GM04503 (cell line): Measurements from ENCODE around the gene KRTAP4-6.
"Not testable (repeated sequence)": the region's sequence is repeated elsewhere in the genome, so short reads cannot be mapped to it uniquely, and the experiment has no call there.

Experiments
- DNase-seq: peaks from one replicate; pipeline ENCODE4 v3.0.0-alpha.2; 2012; ENCODE audit warnings: low read depth

Gene KRTAP4-6

DNA sequence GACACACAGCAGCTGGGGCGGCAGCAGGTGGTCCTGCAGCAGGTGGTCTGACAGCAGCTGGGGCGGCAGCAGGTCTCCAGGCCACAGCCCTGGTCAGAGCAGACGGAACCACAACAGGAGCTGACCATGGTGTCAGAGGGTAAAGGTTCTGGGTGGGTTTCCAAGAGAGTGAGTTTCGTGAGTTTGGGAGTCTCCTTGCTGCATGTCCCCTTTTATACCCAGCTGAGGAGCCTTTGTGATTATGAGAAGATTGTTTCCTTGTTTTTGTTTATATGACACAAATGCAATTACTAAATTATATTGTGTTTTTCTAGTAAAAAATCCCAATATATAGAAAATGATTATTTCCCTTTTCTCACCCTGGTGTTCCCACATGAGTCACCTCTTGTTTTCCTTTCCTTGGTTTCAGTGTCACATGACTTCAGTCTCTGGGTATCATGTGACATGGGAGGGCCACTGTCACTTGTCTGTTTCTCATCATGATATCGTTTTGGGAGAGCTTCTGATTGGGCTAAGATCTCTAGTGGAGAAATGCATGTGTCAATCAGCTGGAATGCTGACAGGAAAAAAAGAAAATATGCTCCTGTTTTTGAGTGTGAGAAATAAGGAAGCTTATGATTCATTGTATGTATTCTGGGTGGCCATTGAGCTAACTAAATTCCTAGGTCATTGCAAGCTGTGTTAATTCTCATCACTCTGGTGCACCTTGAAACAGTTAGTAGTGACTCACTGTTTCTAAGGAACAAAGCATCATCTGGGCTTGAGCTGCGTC lies at the start of gene KRTAP4-6:
Gene KRTAP4-6, minus strand, starts transcription at position 185 of the 772 bp plus-strand sequence. Its CDS starts 57 bp downstream, at position 128.
- peak; percentile 74 for DNase-seq

DNA sequence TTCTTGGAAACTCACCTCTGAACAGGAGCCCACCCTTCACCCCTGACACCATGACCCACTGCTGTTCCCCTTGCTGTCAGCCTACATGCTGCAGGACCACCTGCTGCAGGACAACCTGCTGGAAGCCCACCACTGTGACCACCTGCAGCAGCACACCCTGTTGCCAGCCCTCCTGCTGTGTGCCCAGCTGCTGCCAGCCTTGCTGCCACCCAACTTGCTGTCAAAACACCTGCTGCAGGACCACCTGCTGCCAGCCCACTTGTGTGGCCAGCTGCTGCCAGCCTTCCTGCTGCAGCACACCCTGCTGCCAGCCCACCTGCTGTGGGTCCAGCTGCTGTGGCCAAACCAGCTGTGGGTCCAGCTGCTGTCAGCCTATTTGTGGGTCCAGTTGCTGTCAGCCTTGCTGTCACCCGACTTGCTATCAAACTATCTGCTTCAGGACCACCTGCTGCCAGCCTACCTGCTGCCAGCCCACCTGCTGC lies 49.5 kb upstream of the KRTAP4-6 start, which contains the start of gene KRTAP9-1:
Gene KRTAP9-1, plus strand, starts transcription at position 51 of the 482 bp plus-strand sequence. Its CDS starts 0 bp downstream, at position 51.
- DNase-seq: not testable (repeated sequence)

DNA sequence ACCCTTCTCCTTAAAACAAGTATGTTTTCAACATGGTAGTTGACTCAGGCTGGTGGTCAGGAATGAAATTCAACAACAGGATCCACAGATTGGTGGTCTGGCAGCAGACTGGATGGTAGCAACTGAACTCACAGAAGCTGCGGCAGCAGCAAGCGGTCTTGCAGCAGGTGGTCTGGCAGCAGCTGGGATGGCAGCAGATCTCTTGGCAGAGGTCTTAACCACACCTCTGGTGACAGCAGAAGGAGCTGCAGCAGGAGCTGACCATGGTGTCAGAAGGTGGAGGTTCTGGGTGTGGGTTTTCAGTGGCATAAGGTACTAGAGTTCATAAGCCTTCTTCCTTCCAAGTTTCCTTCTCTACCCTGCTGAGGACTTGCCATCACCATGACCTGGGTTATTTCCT lies 46.5 kb upstream of the KRTAP4-6 start:
- DNase-seq: no peak

DNA sequence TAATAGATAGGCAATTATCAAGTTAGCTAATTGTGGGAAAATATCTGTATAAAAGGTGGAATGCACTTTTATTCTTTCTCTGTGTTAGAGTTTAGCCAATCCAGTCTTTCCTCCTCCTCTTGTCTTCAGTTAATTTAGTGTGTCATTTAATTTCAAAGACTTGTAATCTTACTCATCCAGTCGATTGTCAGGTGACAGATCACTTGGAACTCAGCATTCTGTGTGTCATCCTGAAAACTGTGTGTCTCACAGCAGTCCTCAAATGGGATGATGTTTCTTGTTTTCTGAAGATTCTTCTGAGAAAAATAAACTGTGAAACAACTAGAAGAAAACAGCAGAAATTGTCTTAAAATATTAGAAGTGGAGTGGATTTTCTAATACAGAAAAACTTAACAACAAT lies 44.7 kb upstream of the KRTAP4-6 start:
- no peak for DNase-seq

DNA sequence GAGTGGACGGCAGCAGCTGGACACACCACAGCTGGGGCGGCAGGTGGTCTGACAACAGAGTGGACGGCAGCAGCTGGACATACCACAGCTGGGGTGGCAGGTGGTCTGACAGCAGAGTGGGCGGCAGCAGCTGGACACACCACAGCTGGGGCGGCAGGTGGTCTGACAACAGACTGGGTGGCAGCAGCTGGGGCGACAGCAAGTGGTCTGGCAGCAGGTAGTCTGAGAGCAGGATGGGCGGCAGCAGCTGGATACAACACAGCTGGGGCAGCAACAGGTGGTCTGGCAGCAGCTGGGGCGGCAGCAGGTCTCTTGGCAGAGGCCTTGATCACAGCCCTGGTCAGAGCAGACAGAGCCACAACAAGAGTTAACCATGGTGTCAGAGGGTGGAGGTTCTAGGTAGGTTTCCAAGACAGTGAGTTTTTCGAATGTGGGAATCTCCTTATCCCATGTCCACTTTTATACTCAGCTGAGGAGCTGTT lies 44.2 kb upstream of the KRTAP4-6 start, which contains the start of gene KRTAP4-1:
Gene KRTAP4-1, minus strand, starts transcription at position 432 of the 482 bp plus-strand sequence. Its CDS starts 57 bp downstream, at position 375.
- no peak for DNase-seq

DNA sequence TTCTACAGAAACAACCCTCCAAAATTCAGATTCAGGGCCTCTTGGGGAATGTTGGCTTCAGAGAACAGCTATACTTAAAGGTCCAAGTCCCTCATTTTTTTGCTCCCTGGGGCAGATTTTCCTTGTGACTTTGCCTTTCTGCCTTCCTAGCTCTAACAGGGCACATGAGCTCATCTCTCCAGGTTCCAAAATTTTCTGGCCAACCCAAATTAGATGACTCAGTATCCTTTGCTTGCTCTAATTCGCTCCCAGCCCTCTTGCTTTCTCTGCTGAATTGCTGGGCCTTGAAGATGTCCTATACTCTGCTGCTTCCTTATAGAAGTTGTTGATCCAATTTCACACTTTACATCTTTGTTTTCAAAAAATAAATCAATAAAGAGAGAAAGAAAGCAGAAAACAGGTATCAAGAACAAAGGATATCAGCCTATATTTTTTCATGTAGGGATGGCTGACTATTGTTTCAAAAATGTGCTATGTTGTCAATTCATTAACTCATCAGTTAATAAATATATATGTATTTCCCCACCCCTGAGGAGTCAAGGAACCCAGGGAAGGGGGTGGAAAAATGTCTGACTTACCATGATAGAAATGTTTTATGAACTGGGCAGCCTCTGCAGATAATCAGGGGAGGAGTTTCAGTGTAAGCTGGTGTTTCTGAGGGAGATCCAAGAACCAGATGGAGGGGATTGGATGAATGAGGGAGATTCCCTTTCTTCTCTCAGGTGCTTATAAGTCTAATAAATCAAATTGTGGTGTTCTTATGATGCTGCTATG lies 38.7 kb upstream of the KRTAP4-6 start:
- DNase-seq: peak; percentile 28

DNA sequence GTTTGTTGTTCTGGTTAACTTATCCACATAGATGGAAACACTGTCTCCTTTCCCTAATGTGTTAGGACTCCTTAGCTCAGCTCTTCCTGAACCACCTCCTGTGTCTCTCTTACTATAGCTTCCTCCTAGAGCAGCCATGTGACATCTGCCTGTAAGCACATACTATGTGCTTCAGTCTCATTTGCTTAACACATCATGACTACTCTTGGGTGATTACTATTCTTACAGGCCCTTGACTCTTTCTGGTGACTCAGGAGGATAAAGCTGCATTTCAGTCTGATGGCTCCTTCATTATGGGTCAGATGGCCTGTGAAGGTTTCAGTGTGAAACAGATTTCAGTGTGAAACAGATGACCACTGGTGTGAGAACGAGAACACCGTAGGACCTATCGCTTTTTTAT lies 38.0 kb upstream of the KRTAP4-6 start:
- peak; percentile 27 for DNase-seq

DNA sequence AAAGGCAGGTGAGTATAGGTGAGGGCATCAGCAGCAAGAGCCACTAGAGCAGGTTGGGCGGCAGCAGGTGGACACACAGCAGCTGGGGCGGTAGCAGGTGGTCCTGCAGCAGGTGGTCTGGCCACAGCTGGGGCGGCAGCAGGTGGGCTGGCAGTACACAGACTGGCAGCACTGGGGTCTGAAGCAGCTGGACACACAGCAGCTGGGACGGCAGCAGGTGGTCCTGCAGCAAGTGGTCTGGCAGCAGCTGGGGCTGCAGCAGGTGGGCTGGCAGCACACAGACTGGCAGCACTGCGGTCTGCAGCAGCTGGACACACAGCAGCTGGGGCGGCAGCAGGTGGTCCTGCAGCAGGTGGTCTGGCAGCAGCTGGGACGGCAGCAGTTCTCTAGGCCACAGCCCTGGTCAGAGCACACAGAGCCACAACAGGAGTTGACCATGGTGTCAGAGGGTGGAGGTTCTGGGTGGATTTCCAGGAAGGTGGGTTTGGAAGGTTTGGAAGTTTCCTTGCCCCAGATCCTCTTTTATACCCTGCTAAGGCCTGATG lies 37.5 kb upstream of the KRTAP4-6 start, which contains the start of gene KRTAP4-2:
Gene KRTAP4-2, minus strand, starts transcription at position 495 of the 545 bp plus-strand sequence. Its CDS starts 57 bp downstream, at position 438.
- DNase-seq: no peak

DNA sequence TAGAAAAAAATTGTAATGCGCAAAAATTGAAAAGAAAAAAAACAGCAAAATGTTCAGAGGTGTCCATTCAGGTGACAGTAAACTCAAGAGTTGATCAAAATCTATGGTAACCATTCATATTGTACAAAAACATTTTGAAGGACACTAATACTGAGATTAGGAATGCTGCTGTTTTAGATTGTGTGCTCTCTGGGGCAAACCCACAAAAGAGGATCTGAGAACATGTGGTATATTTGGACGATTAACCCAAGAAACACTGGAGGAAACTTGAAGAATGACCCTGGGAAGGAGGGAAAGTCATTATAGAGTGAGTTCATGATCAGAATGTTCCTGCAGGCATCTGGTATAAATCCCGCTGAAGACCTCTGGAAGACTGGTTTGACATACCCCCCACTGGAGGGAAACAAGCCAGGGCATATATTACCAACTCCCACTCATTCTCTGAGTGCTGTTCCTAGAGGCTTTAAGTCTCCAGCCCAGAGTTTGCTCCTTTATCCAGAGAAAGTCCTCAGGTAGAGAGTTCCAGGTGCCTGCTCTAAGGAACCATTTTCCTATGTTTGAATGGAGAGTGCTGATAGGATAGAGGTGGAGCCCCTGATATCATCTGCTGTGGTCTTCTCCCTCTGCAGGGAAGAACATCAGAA lies 36.5 kb upstream of the KRTAP4-6 start:
- no peak for DNase-seq

DNA sequence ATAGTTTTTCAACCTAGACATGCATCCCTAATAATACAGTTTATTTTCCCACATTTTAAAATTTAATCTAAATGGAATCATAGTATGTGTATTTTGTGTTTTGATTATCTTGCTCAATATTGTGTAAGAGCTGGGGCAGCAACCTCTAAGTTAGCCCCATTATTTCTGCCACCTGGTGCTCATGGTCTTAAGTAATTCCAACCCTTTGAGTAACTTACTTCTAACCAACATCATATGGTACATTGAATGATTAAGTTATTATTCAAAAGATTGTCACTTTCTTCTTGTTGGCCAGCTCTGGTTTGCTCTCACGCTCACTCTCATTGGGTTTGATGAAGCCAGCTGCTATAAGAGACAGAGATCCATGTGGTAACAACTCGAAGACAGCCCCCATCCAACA lies 31.5 kb upstream of the KRTAP4-6 start:
- no peak for DNase-seq

DNA sequence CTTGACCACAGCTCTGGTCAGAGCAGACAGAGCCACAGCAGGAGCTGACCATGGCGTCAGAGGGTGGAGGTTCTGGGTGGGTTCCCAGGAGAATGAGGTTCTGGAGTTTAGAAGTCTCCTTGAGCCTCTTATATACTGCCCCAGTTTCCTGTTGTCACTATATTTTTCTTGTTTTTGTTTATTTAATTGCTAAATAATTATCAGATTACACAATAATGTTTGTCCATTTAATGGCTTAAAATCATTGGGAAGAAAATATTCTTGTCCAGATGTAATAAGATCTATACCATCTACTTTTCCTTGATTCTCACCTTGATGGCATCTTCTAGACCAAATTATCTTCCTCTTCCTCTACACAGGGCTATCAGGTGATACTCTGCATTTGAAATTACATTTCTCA lies 27.8 kb upstream of the KRTAP4-6 start, which contains the start of gene KRTAP4-3:
Gene KRTAP4-3, minus strand, starts transcription at position 101 of the 400 bp plus-strand sequence. Its CDS starts 49 bp downstream, at position 52.
- DNase-seq: no peak

DNA sequence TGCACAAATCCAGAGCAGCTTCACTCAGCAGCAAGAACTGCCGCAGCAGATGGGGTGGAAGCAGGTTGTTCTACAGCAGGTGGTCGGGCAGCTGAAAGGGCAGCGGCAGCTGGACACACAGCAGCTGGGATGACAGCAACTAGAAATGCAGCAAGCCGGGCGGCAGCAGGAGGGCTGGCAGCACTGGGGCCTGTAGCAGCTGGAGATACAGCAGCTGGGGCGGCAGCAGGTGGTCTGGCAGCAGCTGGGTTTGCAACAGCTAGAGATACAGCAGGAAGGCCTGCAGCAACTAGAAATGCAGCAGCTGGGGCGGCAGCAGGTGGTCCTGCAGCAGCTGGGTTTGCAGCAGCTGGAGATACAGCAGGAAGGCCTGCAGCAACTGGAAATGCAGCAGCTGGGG lies 27.2 kb upstream of the KRTAP4-6 start:
- no peak for DNase-seq

DNA sequence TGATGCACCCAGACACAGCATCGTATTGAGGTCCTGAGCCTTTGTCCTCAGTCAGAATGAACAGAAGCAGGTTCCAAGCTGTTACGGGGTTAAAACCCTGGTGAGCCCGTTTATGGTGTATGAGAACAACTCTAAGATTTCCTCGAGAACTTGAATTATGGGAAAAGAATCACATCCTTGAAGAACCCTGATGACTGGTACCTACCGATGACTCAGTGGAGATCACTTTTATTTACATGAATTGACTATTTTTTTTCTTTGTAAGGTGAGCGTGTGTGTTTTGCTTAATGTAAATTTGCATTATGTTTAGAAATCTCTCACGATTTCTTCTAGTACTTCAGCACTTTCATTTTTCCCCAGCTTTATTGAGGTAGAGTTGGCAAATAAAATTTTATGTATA lies 23.5 kb upstream of the KRTAP4-6 start:
- DNase-seq: no peak

DNA sequence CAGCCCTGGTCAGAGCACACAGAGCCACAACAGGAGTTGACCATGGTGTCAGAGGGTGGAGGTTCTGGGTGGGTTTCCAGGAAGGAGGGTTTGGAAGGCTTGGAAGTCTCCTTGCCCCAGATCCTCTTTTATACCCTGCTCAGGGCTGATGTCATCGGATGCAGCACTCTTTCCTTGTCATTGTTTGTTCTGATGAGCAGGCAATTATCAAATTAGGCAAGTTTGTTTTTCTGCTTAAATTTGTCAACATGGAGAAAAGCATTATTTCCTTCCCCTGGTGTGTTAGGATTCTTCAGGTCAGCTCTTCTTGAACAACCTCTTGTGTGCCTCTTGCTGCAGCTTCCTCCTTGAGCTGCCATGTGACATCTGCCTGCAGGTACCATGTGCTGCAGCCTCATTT lies 20.3 kb upstream of the KRTAP4-6 start, which contains the start of gene KRTAP4-4:
Gene KRTAP4-4, minus strand, starts transcription at position 101 of the 400 bp plus-strand sequence. Its CDS starts 57 bp downstream, at position 44.
- no peak for DNase-seq

DNA sequence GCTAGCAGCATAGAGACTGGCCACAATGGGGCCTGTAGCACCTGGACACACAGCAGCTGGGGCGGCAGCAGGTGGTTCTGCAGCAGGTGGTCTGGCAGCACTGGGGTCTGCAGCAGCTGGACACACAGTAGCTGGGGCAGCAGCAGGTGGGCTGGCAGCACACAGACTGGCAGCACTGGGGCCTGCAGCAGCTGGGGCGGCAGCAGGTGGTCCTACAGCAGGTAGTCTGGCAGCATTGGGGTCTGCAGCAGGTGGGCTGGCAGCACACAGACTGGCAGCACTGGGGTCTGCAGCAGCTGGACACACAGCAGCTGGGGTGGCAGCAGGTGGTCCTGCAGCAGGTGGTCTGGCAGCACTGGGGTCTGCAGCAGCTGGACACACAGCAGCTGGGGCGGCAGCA lies 19.8 kb upstream of the KRTAP4-6 start:
- DNase-seq: not testable (repeated sequence)

DNA sequence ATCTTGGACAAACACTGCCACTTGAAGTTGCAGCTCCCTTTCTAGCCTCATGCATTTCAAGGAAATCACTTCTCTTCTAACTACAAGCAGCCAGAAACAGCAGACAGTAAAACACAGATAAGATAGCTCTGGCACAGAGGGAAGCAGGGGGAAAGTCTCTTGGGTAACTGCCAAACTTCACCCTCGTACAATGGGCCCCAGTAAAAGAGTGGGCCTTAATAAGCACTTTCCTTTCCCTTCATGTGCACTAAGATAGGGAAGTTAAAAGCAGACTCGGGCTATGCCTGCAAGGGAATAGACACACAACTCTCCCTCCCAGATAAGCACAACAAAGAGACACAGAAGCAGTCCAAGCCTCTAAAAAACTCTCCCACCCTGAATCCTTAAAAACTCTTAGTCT lies 13.5 kb upstream of the KRTAP4-6 start:
- DNase-seq: no peak

DNA sequence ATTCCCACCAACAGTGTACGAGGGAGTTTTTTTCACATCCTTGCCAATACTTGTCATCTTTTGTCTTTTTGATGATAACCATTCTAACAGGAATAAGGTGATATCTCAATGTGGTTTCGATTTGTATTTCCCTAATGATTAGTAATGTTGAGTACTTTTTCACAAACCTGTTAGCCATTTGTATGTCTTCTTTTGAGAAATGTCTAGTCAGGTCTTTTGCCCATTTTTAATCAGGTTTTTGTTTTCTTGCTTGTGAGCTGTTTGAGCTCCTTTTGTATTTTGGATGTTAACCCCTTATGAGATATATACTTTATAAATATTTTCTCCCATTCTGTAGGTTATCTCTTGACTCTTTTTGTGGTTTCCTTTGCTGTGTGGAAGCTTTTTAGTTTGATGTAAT lies 11.2 kb upstream of the KRTAP4-6 start:
- DNase-seq: no peak

DNA sequence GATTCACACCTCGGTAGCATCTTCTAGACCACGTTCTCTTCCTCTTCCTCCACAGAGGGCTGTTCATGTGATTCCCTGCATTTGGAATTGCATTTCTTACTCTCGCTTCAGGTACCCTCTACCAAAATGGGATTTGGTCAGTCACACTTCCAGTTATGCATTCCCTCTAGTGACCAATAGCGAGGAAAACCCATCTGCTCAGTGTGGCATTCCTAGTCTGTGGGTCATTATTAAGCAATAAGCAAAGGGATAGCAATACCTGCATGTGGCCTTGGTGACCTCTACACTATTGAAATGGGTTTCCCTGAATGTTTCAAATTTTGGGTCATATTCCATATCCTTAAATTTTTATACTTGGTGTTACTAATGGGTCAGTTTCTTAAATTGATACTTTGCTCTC lies 9.7 kb upstream of the KRTAP4-6 start:
- DNase-seq: no peak

DNA sequence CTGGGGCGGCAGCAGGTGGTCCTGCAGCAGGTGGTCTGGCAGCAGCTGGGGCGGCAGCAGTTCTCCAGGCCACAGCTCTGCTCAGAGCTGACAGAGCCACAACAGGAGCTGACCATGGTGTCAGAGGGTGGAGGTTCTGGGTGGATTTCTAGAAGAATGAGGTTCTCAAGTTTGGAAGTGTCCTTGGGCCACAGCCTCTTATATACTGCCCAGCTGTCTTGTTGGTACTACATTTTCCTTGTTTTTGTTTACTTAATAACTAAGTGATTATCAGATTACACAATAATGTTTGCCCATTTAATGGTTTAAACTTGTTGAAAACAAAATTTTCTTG lies 9.3 kb upstream of the KRTAP4-6 start, which contains the start of gene KRTAP4-5:
Gene KRTAP4-5, minus strand, starts transcription at position 174 of the 334 bp plus-strand sequence. Its CDS starts 58 bp downstream, at position 116.
- no peak for DNase-seq

DNA sequence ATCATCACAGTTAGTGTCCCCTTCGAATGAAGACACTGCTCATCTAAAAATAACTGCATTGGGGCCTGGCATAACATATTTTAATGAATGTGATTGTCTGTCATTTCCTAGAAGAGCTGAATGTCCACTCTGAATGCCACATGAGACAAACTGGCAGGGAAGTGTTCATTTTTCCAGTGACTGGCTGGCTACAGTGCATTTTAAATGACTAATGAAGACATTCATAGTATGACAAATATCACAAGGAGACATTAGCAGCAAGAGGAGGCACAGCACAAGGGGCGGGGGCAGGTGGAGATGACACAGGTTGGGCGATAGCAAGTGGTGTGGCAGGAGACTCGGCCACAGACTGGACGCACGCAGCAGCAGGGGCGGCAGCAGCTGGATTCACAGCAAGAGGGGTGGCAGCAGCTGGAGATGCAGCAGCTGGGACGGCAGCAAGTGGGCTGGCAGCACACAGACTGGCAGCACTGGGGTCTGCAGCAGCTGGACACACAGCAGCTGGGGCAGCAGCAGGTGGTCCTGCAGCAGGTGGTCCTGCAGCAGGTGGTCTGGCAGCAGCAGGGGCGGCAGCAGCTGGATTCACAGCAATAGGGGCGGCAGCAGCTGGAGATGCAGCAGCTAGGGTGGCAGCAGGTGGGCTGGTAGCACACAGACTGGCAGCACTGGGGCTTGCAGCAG lies 8.8 kb upstream of the KRTAP4-6 start:
- DNase-seq: not testable (repeated sequence)
